A673 (cell line): Measurements from ENCODE around the gene CEMIP. TPM values are rescaled to one million over a fixed set of nuclear protein-coding genes. Genes with fewer than 3 reads are reported as not detected.

Experiments used
- BruUV-seq: library from RNA; stranded (reverse); fragments of 400-500 nt; replicated peaks from 2 replicates; lab custom pipeline; 2021; lab: Mats Ljungman, UMichigan
- CTCF ChIA-PET: fragments of 300-600 bp; sonication (Branson Sonifier 250); formaldehyde crosslinking; loops from one replicate; lab custom pipeline; 2022; ENCODE audit warnings: antibody characterized with exemption; lab: Charles Lee
- POLR2A ChIA-PET: fragments of 300-600 bp; sonication (Branson Sonifier 250); formaldehyde crosslinking; loops from one replicate; lab custom pipeline; 2022; ENCODE audit warnings: antibody characterized with exemption; ENCODE audit not compliant: low non-redundant PET; lab: Charles Lee
- DNase-seq: peaks from one replicate; pipeline ENCODE4 v3.0.0-alpha.2; 2015; ENCODE audit warnings: low spot score
- H3K27ac ChIP-seq: fragments of 200-600 bp; sonication (generic); 2 replicates; pipeline ENCODE4 v1.5.1; 2016; ENCODE audit warnings: mixed run types, low read depth, mild to moderate bottlenecking, mixed read lengths, antibody characterized with exemption, low read length; ENCODE audit not compliant: poor library complexity, severe bottlenecking
- H3K27me3 ChIP-seq: fragments of 200-600 bp; sonication (generic); replicated peaks from 2 replicates; pipeline ENCODE4 v1.6.1; 2017; ENCODE audit warnings: mixed run types, low read depth, mild to moderate bottlenecking, mixed read lengths, antibody characterized with exemption, low read length; ENCODE audit not compliant: insufficient read depth, poor library complexity
- H3K36me3 ChIP-seq: fragments of 200-600 bp; sonication (generic); 2 replicates; pipeline ENCODE4 v1.6.1; 2016; ENCODE audit warnings: mixed run types, mild to moderate bottlenecking, mixed read lengths, antibody characterized with exemption, low read length; ENCODE audit not compliant: insufficient read depth, poor library complexity, severe bottlenecking
- H3K4me1 ChIP-seq: fragments of 200-600 bp; sonication (generic); 2 replicates; pipeline ENCODE4 v1.6.1; 2017; ENCODE audit warnings: mixed run types, mild to moderate bottlenecking, mixed read lengths, antibody characterized with exemption, low read length; ENCODE audit not compliant: insufficient read depth, poor library complexity, severe bottlenecking
- H3K4me3 ChIP-seq: fragments of 200-600 bp; sonication (generic); 2 replicates; pipeline ENCODE4 v1.5.1; 2016; ENCODE audit warnings: low read depth, mixed run types, mild to moderate bottlenecking, mixed read lengths, low read length; ENCODE audit not compliant: poor library complexity, severe bottlenecking
- H3K9me3 ChIP-seq: fragments of 200-600 bp; sonication (generic); 2 replicates; pipeline ENCODE4 v1.6.1; 2016; ENCODE audit warnings: mixed run types, low read depth, mild to moderate bottlenecking, mixed read lengths, antibody characterized with exemption, low read length; ENCODE audit not compliant: poor library complexity, severe bottlenecking
- EZH2 ChIP-seq: fragments of 200-600 bp; sonication (generic); IDR thresholded peaks from 2 replicates; pipeline ENCODE4 v1.6.1; 2017; ENCODE audit warnings: borderline replicate concordance, low read depth, mild to moderate bottlenecking, mixed read lengths, antibody characterized with exemption, low read length; ENCODE audit not compliant: poor library complexity, severe bottlenecking
- intact Hi-C: fragments of 100-400 bp; cut with micrococcal nuclease; formaldehyde crosslinking; loops from one replicate; pipeline ENCODE4 v1.10.0; 2022; ENCODE audit not compliant: unreplicated experiment
- total RNA-seq: library from RNA; stranded (reverse); gene quantifications from 2 replicates; pipeline ENCODE4 v1.2.3, GENCODE V29; 2021
- TF ChIP-seq, protein P1 (sequence below): fragments of 300-800, 200-600 bp; sonication (generic); conservative IDR thresholded peaks from 2 replicates; pipeline ENCODE4 v1.5.1; 2017; ENCODE audit warnings: low read depth, mild to moderate bottlenecking, antibody characterized with exemption, low read length, moderate library complexity, mixed read lengths

Gene CEMIP
- total RNA-seq, 1 experiment from 2014 or later: not detected

DNA sequence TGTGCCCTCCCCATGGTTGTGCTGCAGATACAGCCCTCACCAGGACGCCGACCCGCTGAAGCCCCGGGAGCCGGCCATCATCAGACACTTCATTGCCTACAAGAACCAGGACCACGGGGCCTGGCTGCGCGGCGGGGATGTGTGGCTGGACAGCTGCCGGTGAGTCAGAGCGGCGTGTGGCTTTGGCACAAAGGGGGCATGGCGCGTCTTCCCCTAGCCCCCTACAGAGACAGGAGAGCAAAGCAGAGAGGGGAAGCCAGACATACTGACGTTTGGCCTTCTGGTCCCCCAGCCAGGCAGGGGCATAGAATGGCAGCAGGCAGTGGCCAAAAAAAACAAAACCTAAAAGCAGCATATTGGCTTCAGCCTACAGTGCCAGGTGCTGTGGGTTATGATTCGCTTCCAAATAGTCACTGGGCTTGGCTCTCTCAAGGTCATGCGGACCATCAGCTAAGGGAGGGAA, 146.5 kb downstream of the CEMIP start:
- intact Hi-C loops: no loop called here

DNA sequence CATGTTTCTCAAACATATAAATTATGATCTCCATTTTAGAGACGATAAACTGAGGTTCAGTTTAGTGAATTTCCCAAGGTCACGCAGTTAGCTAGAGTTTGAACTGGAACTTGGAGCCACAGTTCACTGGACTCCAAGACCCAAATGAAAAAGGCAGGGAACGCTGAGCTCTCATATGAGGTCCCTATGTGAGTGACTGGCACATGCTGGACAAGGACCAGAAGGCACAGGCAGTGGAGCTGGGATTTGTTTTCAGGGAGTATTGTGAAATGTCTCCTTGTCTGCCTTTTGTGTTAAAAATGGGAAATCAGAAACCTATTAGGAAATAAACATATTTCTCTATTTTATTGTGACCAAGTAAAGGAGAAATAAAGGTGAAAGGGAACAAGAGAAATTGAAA, 147.0 kb downstream of the CEMIP start:
- intact Hi-C loops: no loop called here
- H3K27ac ChIP-seq: no peak overlapping the region
- H3K27me3 ChIP-seq: no peaks in the 10 kb centered on the region
- H3K9me3 ChIP-seq: no peaks in the 10 kb centered on the region
- no peak for DNase-seq
- TF ChIP-seq, protein P1, sequence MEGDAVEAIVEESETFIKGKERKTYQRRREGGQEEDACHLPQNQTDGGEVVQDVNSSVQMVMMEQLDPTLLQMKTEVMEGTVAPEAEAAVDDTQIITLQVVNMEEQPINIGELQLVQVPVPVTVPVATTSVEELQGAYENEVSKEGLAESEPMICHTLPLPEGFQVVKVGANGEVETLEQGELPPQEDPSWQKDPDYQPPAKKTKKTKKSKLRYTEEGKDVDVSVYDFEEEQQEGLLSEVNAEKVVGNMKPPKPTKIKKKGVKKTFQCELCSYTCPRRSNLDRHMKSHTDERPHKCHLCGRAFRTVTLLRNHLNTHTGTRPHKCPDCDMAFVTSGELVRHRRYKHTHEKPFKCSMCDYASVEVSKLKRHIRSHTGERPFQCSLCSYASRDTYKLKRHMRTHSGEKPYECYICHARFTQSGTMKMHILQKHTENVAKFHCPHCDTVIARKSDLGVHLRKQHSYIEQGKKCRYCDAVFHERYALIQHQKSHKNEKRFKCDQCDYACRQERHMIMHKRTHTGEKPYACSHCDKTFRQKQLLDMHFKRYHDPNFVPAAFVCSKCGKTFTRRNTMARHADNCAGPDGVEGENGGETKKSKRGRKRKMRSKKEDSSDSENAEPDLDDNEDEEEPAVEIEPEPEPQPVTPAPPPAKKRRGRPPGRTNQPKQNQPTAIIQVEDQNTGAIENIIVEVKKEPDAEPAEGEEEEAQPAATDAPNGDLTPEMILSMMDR: no peak
- no peak for TF ChIP-seq EZH2
- H3K4me1 ChIP-seq: no peaks in the 10 kb centered on the region
- no peak overlapping the region for H3K4me3 ChIP-seq
- ChIA-PET POLR2A (no interaction called here), CTCF (no interaction called here)
- H3K36me3 ChIP-seq: no peaks in the 10 kb centered on the region
- no TSS peak for BruUV-seq

More for the DNA sequence above, 146.5 kb downstream of the CEMIP start:
- Histone ChIP-seq H3K27ac (no peak overlapping the region), H3K4me1 (no peaks in the 10 kb centered on the region), H3K36me3 (no peaks in the 10 kb centered on the region), H3K4me3 (no peak overlapping the region), H3K9me3 (no peaks in the 10 kb centered on the region), H3K27me3 (no peaks in the 10 kb centered on the region)
- no TSS peak for BruUV-seq
- POLR2A ChIA-PET: no interaction called here
- TF ChIP-seq, protein P1: no peak
- TF ChIP-seq EZH2: no peak
- DNase-seq: no peak
- CTCF ChIA-PET: no interaction called here

DNA sequence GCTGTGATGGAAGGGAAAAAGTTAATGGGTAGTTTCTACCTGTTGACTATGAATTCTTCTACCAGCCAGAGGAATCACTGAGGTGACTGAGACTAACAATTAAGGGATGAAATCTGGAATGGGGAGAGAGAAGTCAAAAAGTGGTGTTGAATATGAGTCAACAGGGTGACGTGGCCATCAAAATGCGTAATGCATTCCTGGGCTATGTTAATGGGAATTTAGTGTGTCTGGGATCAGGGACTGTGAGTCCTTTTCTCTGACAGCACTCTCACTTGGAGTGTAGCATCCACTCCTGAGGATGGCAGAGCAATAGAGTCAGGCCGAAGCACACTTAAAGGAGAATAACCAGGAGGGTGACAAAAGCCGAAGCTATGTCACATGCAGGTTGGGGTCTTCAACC, 150.1 kb downstream of the CEMIP start:
- Histone ChIP-seq H3K4me3 (no peak overlapping the region), H3K27me3 (no peaks in the 10 kb centered on the region), H3K27ac (no peak overlapping the region), H3K4me1 (no peaks in the 10 kb centered on the region), H3K9me3 (no peaks in the 10 kb centered on the region), H3K36me3 (no peaks in the 10 kb centered on the region)
- ChIA-PET POLR2A (no interaction called here), CTCF (no interaction called here)
- DNase-seq: no peak
- intact Hi-C loops: no loop called here
- TF ChIP-seq EZH2: no peak
- TF ChIP-seq, protein P1: no peak
- no TSS peak for BruUV-seq
